Measurements from ENCODE around the gene ENOPH1. TPM values are rescaled to one million over a fixed set of nuclear protein-coding genes. Genes with fewer than 3 reads are reported as not detected.

ENOPH1 gene
- total and polyA plus RNA-seq, 2 of the 13 experiments (the other 11 are each of a cell fraction or from before 2014, with no cell fraction given): 15.5 to 64.3 TPM

DNA sequence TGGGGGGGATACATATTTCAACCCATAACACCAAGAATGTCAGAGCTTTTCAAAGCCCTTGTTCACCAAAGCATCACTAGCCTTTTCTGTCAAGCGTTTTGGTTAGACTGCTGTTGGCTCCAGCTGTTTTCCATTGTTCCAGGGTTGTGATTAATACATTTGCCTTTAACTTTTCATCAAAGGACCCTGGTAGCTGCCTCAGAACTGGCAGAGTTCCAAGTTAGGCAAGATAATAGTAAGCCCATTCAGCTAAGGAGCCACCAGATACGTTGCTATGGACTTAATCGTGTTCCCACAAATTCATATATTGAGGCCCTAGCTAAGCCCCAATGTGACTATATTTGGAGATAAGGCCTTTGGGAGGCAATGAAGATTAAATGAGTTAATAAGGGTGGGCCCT lies 37.1 kb downstream of the ENOPH1 start:
- no peaks in the 10 kb centered on the region for H3K79me2 ChIP-seq (ENCODE audit: insufficient read depth, low read length)
- no TSS peak for BruUV-seq (replicated peaks)
- FAIRE-seq (no peak), ATAC-seq (peak; percentile 28), DNase-seq (ENCODE audit: low spot score) (peak; percentile 45)
- H3K27me3 ChIP-seq (ENCODE audit: control insufficient read depth in 1 of 2, insufficient read depth in 2 of 2, low read length in 2 of 2): no peaks in the 10 kb centered on the region
- peaks cover 13% of the 10 kb centered on the region for H3K4me1 ChIP-seq (ENCODE audit: insufficient read depth, low read length)
- H4K20me1 ChIP-seq (ENCODE audit: insufficient read depth, low read length): no peaks in the 10 kb centered on the region
- no peak overlapping the region for H2AFZ ChIP-seq (ENCODE audit: low read length)
- no peak overlapping the region for H3K9ac ChIP-seq (ENCODE audit: insufficient read depth, low read depth, low read length)
- no peaks in the 10 kb centered on the region; a peak in 1 of 5 replicates for H3K36me3 ChIP-seq (replicated peaks in 1 of 2; ENCODE audit: control insufficient read depth in 1 of 2, insufficient read depth in 2 of 2, low read length in 2 of 2)
- 31% methylated on average over 3 of the region's 3 CpGs for WGBS (ENCODE audit: low lambda C conversion rate)
- intact Hi-C loops (cut with micrococcal nuclease; ENCODE audit: unreplicated experiment): no loop called here
- H3K9me3 ChIP-seq (ENCODE audit: low read length): no peaks in the 10 kb centered on the region
- POLR2A ChIA-PET: no interaction called here
- no peak overlapping the region for H3K27ac ChIP-seq (ENCODE audit: extremely low read length, insufficient read depth, low read length)
- in situ Hi-C loops (cut with HindIII; ENCODE audit: extremely low pct_ligation_motif_present, low pct_unique_long_range_greater_than_20kb): no loop called here
- TF ChIP-seq PCBP2 (optimal IDR thresholded peaks at IDR 0.05; ENCODE audit: low read depth, low read length, poor library complexity, severe bottlenecking): no peak
- peak; percentile 11; the same call in 1 of the 2 replicates for TF ChIP-seq SOX5 (CRISPR knock-in tag; IDR thresholded peaks at IDR 0.05; ENCODE audit: borderline replicate concordance)
- TF ChIP-seq, protein P1, sequence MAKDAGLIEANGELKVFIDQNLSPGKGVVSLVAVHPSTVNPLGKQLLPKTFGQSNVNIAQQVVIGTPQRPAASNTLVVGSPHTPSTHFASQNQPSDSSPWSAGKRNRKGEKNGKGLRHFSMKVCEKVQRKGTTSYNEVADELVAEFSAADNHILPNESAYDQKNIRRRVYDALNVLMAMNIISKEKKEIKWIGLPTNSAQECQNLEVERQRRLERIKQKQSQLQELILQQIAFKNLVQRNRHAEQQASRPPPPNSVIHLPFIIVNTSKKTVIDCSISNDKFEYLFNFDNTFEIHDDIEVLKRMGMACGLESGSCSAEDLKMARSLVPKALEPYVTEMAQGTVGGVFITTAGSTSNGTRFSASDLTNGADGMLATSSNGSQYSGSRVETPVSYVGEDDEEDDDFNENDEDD (CRISPR knock-in tag; IDR thresholded peaks at IDR 0.05; ENCODE audit: borderline replicate concordance): no peak
- no peak for TF ChIP-seq MAFK (conservative IDR thresholded peaks at IDR 0.05 in 1 of 2, IDR thresholded peaks at IDR 0.05 in 1 of 2; ENCODE audit: low read length in 2 of 2)
- no peak for TF ChIP-seq SMARCE1 (IDR thresholded peaks at IDR 0.05; ENCODE audit: borderline replicate concordance)
- no peak for TF ChIP-seq SOX13 (IDR thresholded peaks at IDR 0.05)
- TF ChIP-seq SOX13 (CRISPR knock-in tag; conservative IDR thresholded peaks at IDR 0.05 in 1 of 2, IDR thresholded peaks at IDR 0.05 in 1 of 2): peak in 1 of 2 experiments; percentile 47; a peak in 2 of 4 replicates
- H3K4me2 ChIP-seq (ENCODE audit: low read depth, low read length): no peak overlapping the region
- H3K4me3 ChIP-seq (replicated peaks in 1 of 3; ENCODE audit: insufficient read depth in 1 of 3, low read depth in 2 of 3, low read length in 3 of 3): no peak overlapping the region
- CTCF ChIA-PET (ENCODE audit: low intra/inter-chr PET ratio, low total read pairs): no interaction called here

DNA sequence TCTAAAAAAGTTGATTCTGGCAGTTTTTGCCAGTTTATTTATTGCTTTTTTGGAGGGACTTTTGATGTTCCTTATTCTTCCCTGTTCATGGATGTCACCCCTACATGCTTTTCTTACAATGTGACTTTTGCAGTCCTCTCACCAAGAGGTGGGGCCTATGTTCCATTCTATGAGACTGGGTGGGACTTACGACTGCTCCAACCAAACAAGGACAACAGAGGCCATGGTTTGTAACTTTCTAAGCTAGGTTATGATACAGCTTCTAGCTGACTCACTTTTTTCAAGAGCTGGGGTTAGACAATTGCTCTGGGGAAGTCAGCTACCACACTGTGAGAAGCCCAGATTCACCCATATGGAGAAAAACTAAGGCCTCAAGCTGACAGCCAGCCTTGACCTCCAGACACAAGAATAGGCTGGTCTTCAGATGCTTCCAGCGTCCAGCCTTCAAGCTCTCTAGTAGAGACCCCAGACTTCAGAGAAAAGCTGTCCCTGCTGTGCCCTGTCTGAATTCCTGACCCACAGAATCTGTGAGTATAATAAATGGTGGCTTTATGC lies 39.5 kb downstream of the ENOPH1 start:
- TF ChIP-seq SRY (CRISPR knock-in tag; IDR thresholded peaks at IDR 0.05) (no peak), ZC3H13 (CRISPR knock-in tag; IDR thresholded peaks at IDR 0.05) (no peak), STAG1 (CRISPR knock-in tag; IDR thresholded peaks at IDR 0.05) (peak; percentile 59), ZNF101 (CRISPR knock-in tag; IDR thresholded peaks at IDR 0.05; ENCODE audit: borderline replicate concordance, low read depth) (no peak)
- TF ChIP-seq, protein P2, sequence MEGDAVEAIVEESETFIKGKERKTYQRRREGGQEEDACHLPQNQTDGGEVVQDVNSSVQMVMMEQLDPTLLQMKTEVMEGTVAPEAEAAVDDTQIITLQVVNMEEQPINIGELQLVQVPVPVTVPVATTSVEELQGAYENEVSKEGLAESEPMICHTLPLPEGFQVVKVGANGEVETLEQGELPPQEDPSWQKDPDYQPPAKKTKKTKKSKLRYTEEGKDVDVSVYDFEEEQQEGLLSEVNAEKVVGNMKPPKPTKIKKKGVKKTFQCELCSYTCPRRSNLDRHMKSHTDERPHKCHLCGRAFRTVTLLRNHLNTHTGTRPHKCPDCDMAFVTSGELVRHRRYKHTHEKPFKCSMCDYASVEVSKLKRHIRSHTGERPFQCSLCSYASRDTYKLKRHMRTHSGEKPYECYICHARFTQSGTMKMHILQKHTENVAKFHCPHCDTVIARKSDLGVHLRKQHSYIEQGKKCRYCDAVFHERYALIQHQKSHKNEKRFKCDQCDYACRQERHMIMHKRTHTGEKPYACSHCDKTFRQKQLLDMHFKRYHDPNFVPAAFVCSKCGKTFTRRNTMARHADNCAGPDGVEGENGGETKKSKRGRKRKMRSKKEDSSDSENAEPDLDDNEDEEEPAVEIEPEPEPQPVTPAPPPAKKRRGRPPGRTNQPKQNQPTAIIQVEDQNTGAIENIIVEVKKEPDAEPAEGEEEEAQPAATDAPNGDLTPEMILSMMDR (CRISPR knock-in tag; IDR thresholded peaks at IDR 0.05): peak; percentile 56
- no peaks in the 10 kb centered on the region for H3K27me3 ChIP-seq (ENCODE audit: control insufficient read depth in 1 of 2, insufficient read depth in 2 of 2, low read length in 2 of 2)
- H3K79me2 ChIP-seq (ENCODE audit: insufficient read depth, low read length): no peaks in the 10 kb centered on the region
- no peak overlapping the region for H2AFZ ChIP-seq (ENCODE audit: low read length)
- in situ Hi-C loops (cut with HindIII; ENCODE audit: extremely low pct_ligation_motif_present, low pct_unique_long_range_greater_than_20kb): no loop called here
- ChIA-PET POLR2A (no interaction called here), CTCF (ENCODE audit: low intra/inter-chr PET ratio, low total read pairs) (no interaction called here)
- BruUV-seq (replicated peaks): no TSS peak
- intact Hi-C loops (cut with micrococcal nuclease; ENCODE audit: unreplicated experiment): no loop called here
- H3K4me3 ChIP-seq (replicated peaks in 1 of 3; ENCODE audit: insufficient read depth in 1 of 3, low read depth in 2 of 3, low read length in 3 of 3): no peak overlapping the region
- WGBS (ENCODE audit: low lambda C conversion rate): 82% methylated on average over 1 of the region's 2 CpGs
- no peak overlapping the region for H3K4me2 ChIP-seq (ENCODE audit: low read depth, low read length)
- no peak overlapping the region for H3K9ac ChIP-seq (ENCODE audit: insufficient read depth, low read depth, low read length)
- no peaks in the 10 kb centered on the region for H3K9me3 ChIP-seq (ENCODE audit: low read length)
- H3K36me3 ChIP-seq (replicated peaks in 1 of 2; ENCODE audit: control insufficient read depth in 1 of 2, insufficient read depth in 2 of 2, low read length in 2 of 2): no peaks in the 10 kb centered on the region
- H4K20me1 ChIP-seq (ENCODE audit: insufficient read depth, low read length): no peaks in the 10 kb centered on the region
- DNase-seq (ENCODE audit: low spot score): peak; percentile 16
- no peak for FAIRE-seq
- H3K4me1 ChIP-seq (ENCODE audit: insufficient read depth, low read length): peaks cover 13% of the 10 kb centered on the region
- no peak overlapping the region for H3K27ac ChIP-seq (ENCODE audit: extremely low read length, insufficient read depth, low read length)
- peak; percentile 60 for ATAC-seq
